Neural cell (in vitro differentiated cells): ENCODE results near the gene USP38.

ENCODE experiments used
- CTCF ChIP-seq: fragments of 450-650 bp; IDR thresholded peaks from 2 replicates; pipeline ENCODE4 v1.5.1; 2014; ENCODE audit warnings: antibody characterized with exemption, mild to moderate bottlenecking, moderate library complexity; ENCODE audit not compliant: poor library complexity, severe bottlenecking
- EP300 ChIP-seq: fragments of 450-650 bp; conservative IDR thresholded peaks from 2 replicates; pipeline ENCODE4 v1.6.1; 2014; ENCODE audit warnings: antibody characterized with exemption, mild to moderate bottlenecking, moderate library complexity; ENCODE audit not compliant: poor library complexity, severe bottlenecking
- EZH2 ChIP-seq: fragments of 200-600, 300-800 bp; shearing (Covaris generic), sonication (generic); IDR thresholded peaks from 2 replicates; pipeline ENCODE4 v1.6.1; 2014; ENCODE audit warnings: antibody characterized with exemption, low read length, borderline replicate concordance, mild to moderate bottlenecking; ENCODE audit not compliant: insufficient read depth, poor library complexity, severe bottlenecking
- POLR2AphosphoS5 ChIP-seq: IDR thresholded peaks from 2 replicates; pipeline ENCODE4 v1.6.1; 2012

- TF ChIP-seq CTCF (no peak), EP300 (no peak), POLR2AphosphoS5 (no peak), EZH2 (no peak)
Measured at GRCh38 chr4:143243041-143243440, 58.3 kb downstream of the USP38 start.
